Measurements from ENCODE around the gene TMEM86A.

Gene TMEM86A

GRCh38 chr11:18721561-18722292, 23.1 kb downstream of the TMEM86A start:
- peak; percentile 38 for TF ChIP-seq CTCF (IDR thresholded peaks at IDR 0.05)
- peaks cover 11 to 12% of the 10 kb centered on the region in 2 experiments for H3K4me1 ChIP-seq (ENCODE audit: control insufficient read depth in 1 of 2, insufficient read depth in 1 of 2, low read depth in 1 of 2, low read length in 1 of 2)
- H3K36me3 ChIP-seq = no peaks in the 10 kb centered on the region
- H3K4me3 ChIP-seq (ENCODE audit: low read depth in 1 of 2, low read length in 1 of 2) = peak overlapping the region; percentile 19 to 51
- H3K9me3 ChIP-seq = no peaks in the 10 kb centered on the region
- peaks cover 45% of the 10 kb centered on the region for H3K27me3 ChIP-seq
- H3K27ac ChIP-seq = no peak overlapping the region

GRCh38 chr11:18722293-18722637, 23.7 kb downstream of the TMEM86A start:
- Histone ChIP-seq H3K27me3 (peaks cover 43% of the 10 kb centered on the region), H3K4me3 (ENCODE audit: low read depth in 1 of 2, low read length in 1 of 2) (peak overlapping the region in 1 of 2 experiments; percentile 51), H3K27ac (no peak overlapping the region), H3K9me3 (no peaks in the 10 kb centered on the region), H3K4me1 (ENCODE audit: control insufficient read depth in 1 of 2, insufficient read depth in 1 of 2, low read depth in 1 of 2, low read length in 1 of 2) (peaks cover 11 to 12% of the 10 kb centered on the region in 2 experiments), H3K36me3 (no peaks in the 10 kb centered on the region)
- TF ChIP-seq CTCF (IDR thresholded peaks at IDR 0.05) = no peak

GRCh38 chr11:18723991-18724390, 25.4 kb downstream of the TMEM86A start:
- Histone ChIP-seq H3K9me3 (no peaks in the 10 kb centered on the region), H3K27me3 (peaks cover 43% of the 10 kb centered on the region), H3K36me3 (no peaks in the 10 kb centered on the region), H3K4me3 (ENCODE audit: low read depth in 1 of 2, low read length in 1 of 2) (no peak overlapping the region), H3K27ac (no peak overlapping the region), H3K4me1 (ENCODE audit: control insufficient read depth in 1 of 2, insufficient read depth in 1 of 2, low read depth in 1 of 2, low read length in 1 of 2) (peaks cover 11 to 12% of the 10 kb centered on the region in 2 experiments)
- no peak for TF ChIP-seq CTCF (IDR thresholded peaks at IDR 0.05)

- TF ChIP-seq CTCF (IDR thresholded peaks at IDR 0.05) = no peak
- H3K9me3 ChIP-seq = no peaks in the 10 kb centered on the region
- peaks cover 9 to 10% of the 10 kb centered on the region in 2 experiments for H3K4me1 ChIP-seq (ENCODE audit: control insufficient read depth in 1 of 2, insufficient read depth in 1 of 2, low read depth in 1 of 2, low read length in 1 of 2)
- peaks cover 24% of the 10 kb centered on the region for H3K27me3 ChIP-seq
- no peaks in the 10 kb centered on the region for H3K36me3 ChIP-seq
- no peak within 1 kb of the TSS for H3K27ac ChIP-seq
- H3K4me3 ChIP-seq (ENCODE audit: low read depth in 1 of 2, low read length in 1 of 2) = no peak within 1 kb of the TSS
These were observed 27.5 kb downstream of the TMEM86A start, which contains the start of gene IGSF22 for GRCh38 chr11:18726040-18726439. Gene IGSF22, minus strand, starts transcription at chr11:18726188. Its CDS starts 1,952 bp downstream, at chr11:18724236.

GRCh38 chr11:18727479-18728236, 29.1 kb downstream of the TMEM86A start:
- Histone ChIP-seq H3K9me3 (no peaks in the 10 kb centered on the region), H3K36me3 (no peaks in the 10 kb centered on the region), H3K4me1 (ENCODE audit: control insufficient read depth in 1 of 2, insufficient read depth in 1 of 2, low read depth in 1 of 2, low read length in 1 of 2) (no peaks in the 10 kb centered on the region), H3K27me3 (peaks cover 8% of the 10 kb centered on the region), H3K27ac (no peak overlapping the region), H3K4me3 (ENCODE audit: low read depth in 1 of 2, low read length in 1 of 2) (no peak overlapping the region)
- no peak for TF ChIP-seq CTCF (IDR thresholded peaks at IDR 0.05)

Measured in neutrophil (primary cell).